GM23248 (cell line): Measurements from ENCODE around the gene CCL17.

Experiments
- EZH2 ChIP-seq: fragments of 200-600 bp; sonication (generic); IDR thresholded peaks from 2 replicates; pipeline ENCODE4 v1.6.1; 2018; ENCODE audit warnings: antibody characterized with exemption, mild to moderate bottlenecking; ENCODE audit not compliant: insufficient read depth, poor library complexity, severe bottlenecking
- EZH2phosphoT487 ChIP-seq: fragments of 200-600 bp; sonication (generic); IDR thresholded peaks from 2 replicates; pipeline ENCODE4 v1.6.1; 2018; ENCODE audit warnings: antibody characterized with exemption, moderate library complexity, mild to moderate bottlenecking, low read depth; ENCODE audit not compliant: insufficient read depth

DNA sequence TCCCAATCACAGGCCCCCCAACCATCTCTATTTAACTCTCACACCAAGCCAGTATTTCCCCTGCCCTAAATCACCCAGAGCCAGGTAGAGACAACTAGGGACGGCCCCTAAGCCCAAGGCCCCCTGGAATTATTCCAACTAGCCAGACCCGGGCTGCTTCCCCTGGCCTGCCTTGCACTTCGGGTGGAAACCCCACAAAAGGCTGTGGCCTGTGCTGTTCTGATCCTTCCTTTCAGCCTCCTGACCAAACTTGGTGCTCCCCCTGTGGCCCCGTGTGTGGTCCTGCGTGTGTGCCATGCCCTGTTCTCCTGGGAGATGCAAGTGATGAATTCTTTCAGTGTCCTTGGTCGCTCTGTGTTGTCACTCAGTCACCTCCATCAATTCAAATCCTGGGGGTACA, 14.9 kb downstream of the CCL17 start:
- no peak for TF ChIP-seq EZH2
- TF ChIP-seq EZH2phosphoT487 = no peak
